Colon (tissue), 2 donors: ENCODE measurements around the gene WNK2.

Source experiments
- FAIRE-seq: peaks from 2 replicates; lab custom pipeline; 2012; peaks lifted over from hg19 to GRCh38; lab: Jason Lieb, UNC
- donor health status: control.
- donor health status: control.

Gene WNK2

DNA sequence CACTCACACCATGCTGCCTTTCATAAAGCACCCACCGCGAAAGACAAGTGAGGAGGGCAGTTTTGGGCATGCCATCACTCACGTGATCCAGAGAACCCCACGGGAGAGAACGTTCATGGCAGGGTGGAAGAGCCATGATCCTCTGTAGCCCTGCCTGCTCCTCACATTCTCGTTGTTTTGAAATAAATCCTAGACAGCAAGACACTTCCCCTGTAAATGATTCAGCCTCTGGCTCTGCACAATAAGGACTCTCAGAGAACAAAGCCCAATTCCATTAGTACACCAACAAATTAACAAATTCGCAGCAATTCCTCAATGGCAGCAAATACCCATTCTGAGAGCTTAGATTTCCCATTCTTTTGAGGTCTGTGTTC lies 71.5 kb downstream of the WNK2 start:
- no peak for FAIRE-seq

DNA sequence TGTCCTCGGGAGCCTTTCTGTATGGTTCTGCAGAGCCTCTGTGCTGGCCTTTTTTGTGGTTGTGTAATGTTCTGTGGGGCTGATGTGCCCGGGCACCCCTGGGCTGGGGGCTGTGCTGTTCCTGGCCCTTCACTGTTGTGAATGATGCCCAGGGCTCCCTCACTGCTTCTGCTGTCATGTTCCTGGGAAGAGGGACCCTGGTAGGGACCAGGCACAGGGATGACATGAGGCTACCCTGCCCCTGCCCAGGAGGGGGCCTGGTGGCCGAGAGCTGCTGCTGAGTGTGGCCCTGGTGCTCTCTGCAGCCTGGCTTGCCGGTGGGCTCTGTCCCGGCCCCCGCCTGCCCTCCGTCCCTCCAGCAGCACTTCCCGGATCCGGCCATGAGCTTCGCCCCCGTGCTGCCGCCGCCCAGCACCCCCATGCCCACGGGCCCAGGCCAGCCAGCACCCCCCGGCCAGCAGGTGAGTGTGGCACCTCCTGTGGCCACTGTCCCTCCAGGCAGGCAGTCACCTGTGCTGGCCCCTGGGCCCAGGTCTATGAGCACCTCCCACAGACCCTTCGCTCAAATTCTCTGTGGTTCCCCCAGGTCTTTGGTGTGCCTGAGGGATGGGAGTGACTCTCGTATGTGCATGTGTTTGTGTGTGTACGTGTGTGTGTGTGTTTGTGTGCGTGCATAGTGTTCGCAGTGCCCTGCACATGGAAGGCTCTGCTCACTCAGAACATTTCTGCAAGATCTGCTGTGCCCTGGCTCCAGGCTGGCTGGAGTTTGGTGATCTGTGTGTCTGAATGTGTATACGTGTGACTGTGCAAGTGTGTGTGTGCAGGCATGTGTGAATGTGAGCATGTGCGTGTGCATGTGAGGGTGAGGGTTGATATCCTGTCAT lies 72.3 kb downstream of the WNK2 start:
- FAIRE-seq: no peak

GRCh38 chr9:93256878-93257807 lies 73.2 kb downstream of the WNK2 start:
- no peak for FAIRE-seq

- FAIRE-seq: no peak
Observed at GRCh38 chr9:93257808-93258331, 73.9 kb downstream of the WNK2 start.

DNA sequence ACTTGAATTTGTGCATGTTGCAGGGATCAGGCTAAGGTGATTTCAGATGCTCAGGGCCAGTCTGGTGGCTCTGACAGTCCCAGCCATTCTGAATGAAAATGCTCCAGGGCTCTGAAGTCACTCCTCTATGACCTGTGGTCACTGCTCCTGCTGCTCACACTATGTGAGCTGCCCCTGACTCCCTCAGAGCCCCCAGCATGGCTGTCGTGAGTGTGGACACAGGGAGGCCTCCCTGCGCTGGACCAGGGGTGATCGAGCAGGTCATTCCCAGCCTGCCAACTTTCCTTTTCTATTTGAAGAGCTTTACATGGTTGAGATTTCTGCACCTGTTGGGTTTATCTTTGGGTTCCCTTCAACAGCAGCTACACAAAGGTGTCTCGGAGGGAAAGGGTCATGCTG lies 74.5 kb downstream of the WNK2 start:
- FAIRE-seq: no peak

- FAIRE-seq: no peak
Observed at GRCh38 chr9:93258818-93259489, 75.0 kb downstream of the WNK2 start.

GRCh38 chr9:93259490-93260262 lies 75.7 kb downstream of the WNK2 start:
- FAIRE-seq: no peak

GRCh38 chr9:93260263-93261066 lies 76.5 kb downstream of the WNK2 start:
- no peak for FAIRE-seq

DNA sequence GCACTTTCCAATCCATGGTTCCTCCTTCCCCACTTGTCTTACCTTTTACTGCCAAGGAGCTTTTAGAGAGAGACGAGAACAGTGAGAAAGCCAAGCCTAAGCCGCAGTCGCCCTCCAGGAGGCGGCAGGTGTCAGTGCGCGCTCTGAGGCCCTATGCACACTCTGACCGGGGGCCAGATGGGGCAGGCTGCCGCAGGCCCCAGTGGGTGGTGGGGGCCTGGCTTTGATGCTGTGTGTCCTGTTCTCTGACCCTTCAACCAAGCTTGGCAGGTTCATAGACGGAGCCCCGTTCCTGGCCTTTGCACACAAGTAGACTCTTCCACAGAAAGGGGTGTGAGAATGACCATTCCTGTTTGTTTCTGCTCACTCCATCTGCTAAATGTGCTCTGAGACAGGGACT lies 77.3 kb downstream of the WNK2 start:
- FAIRE-seq: no peak

GRCh38 chr9:93261735-93262523 lies 78.0 kb downstream of the WNK2 start:
- no peak for FAIRE-seq

- FAIRE-seq: no peak
Observed at GRCh38 chr9:93262537-93263310, 78.8 kb downstream of the WNK2 start.

GRCh38 chr9:93263334-93264229 lies 79.6 kb downstream of the WNK2 start:
- no peak for FAIRE-seq

- FAIRE-seq: no peak
Observed at GRCh38 chr9:93264338-93265125, 80.6 kb downstream of the WNK2 start.

DNA sequence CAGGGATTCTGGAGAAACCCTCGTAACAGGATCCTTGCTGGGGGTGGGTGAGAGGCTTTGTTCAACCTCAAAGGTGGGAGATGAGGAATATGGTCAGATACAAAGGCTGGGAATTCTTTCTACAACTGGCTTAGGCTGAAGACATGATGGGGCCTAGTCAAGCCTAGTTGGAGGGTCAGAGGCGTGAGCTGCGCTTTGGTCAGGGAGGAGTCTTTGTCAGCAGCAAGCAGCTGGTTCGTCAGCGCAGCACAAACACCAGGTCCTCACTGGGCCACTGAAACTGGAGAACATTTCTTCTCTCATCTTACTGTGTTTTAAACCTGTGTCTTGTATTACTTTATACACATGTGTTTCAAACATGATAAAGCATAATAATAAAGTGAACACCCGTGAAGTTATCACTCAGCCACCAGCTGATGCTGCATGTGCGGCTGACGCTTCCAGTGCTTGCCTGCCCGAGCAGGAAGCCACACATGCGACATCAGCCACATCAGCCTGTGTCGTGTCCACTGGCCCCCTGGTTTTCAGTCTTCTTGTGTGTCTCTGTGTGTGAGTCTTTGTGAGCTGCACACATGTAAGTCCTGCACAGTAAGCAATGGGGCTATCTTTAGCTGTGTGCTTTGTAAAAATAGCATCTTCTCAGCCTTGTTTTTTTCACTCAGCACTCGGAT lies 81.5 kb downstream of the WNK2 start:
- FAIRE-seq: no peak

DNA sequence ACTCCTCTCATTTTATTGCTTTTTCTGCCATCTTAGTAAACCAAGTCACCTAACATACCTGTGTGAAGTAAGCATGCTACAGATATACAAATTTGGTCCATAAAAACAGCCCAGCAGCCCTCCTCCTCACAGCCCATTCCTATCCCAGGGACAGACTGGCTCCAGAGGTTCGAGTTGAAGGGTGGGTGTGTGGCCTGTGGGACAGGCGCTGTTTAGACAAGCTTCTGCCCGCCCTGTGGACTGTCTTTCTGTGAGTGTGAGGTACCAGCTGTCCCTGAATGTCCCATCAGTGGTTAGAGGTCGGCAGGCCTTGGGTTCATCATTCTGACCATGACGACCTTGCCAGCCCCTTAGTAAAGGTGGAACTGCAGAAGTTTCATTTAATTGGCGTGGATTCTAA lies 82.0 kb downstream of the WNK2 start:
- FAIRE-seq: no peak

DNA sequence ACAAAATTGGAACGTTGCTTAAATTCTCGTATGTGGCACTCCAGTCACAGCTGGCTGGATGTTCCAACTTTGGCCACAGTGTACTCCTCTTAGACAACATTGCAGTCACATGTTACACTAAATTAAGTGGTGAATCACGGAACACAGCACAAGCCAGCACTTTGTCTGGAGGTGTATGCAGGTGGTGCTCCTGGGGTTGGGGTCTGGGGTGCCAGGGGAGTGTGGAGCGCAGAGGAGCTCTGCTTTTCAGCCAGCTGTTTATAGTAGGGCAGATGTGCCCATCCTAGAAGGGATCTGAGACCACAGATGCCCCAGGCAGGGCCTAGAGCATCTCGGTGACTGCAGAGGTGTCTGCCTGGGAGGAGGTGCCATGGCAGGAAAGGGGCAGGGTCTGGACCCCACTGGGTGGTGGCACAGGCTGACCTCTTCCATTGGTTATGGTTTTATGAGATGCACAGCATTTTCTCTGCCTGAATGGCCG lies 82.6 kb downstream of the WNK2 start:
- FAIRE-seq: no peak
